GM19351 (cell line): ENCODE measurements around the gene FBLN5.

Experiments used
- ATAC-seq: cut with Tn5 transposase; IDR thresholded peaks from one replicate; pipeline ENCODE4 v1.9.1; 2021; ENCODE audit warnings: mild to moderate bottlenecking, moderate library complexity; ENCODE audit not compliant: unreplicated experiment

FBLN5 gene

GRCh38 chr14:91947475-91948184, at the start of gene FBLN5:
Gene FBLN5 (minus strand): TSS chr14:91947694. CDS start chr14:91947229, 465 bp downstream.
- no peak for ATAC-seq

GRCh38 chr14:91996948-91997371, 49.5 kb upstream of the FBLN5 start:
- ATAC-seq: no peak

GRCh38 chr14:91987192-91987591, 39.7 kb upstream of the FBLN5 start:
- ATAC-seq: no peak

- ATAC-seq: no peak
These were observed 38.2 kb upstream of the FBLN5 start for GRCh38 chr14:91985521-91986255.

GRCh38 chr14:91985008-91985407, 37.5 kb upstream of the FBLN5 start:
- ATAC-seq: no peak

- ATAC-seq: no peak
These were observed 36.1 kb upstream of the FBLN5 start for GRCh38 chr14:91983588-91983987.

GRCh38 chr14:91980157-91980556, 32.7 kb upstream of the FBLN5 start:
- ATAC-seq: peak; percentile 76

GRCh38 chr14:91977884-91978283, 30.4 kb upstream of the FBLN5 start:
- ATAC-seq: no peak

GRCh38 chr14:91975763-91976162, 28.3 kb upstream of the FBLN5 start:
- ATAC-seq: no peak

- ATAC-seq: no peak
These were observed 23.8 kb upstream of the FBLN5 start for GRCh38 chr14:91971188-91971778.

- ATAC-seq: peak; percentile 74
These were observed 20.8 kb upstream of the FBLN5 start for GRCh38 chr14:91968280-91968679.

GRCh38 chr14:91964724-91965123, 17.2 kb upstream of the FBLN5 start:
- ATAC-seq: no peak

- no peak for ATAC-seq
These were observed 16.5 kb upstream of the FBLN5 start for GRCh38 chr14:91964011-91964410.

- ATAC-seq: no peak
These were observed 16.0 kb upstream of the FBLN5 start for GRCh38 chr14:91963465-91963864.

- ATAC-seq: no peak
These were observed 14.1 kb upstream of the FBLN5 start for GRCh38 chr14:91961297-91962220.

GRCh38 chr14:91957876-91958313, 10.4 kb upstream of the FBLN5 start:
- no peak for ATAC-seq

- no peak for ATAC-seq
These were observed 9.1 kb upstream of the FBLN5 start for GRCh38 chr14:91956616-91957015.

GRCh38 chr14:91955168-91955567, 7.7 kb upstream of the FBLN5 start:
- no peak for ATAC-seq

GRCh38 chr14:91953170-91953985, 5.9 kb upstream of the FBLN5 start:
- no peak for ATAC-seq
